B cell (primary cell): ENCODE results near the gene PCBP1. TPM values are rescaled to one million over a fixed set of nuclear protein-coding genes. Genes with fewer than 3 reads are reported as not detected.
"Not testable (repeated sequence)": the region's sequence is repeated elsewhere in the genome, so short reads cannot be mapped to it uniquely, and the experiment has no call there.

Experiments used
- ATAC-seq: fragments of 200-7000 bp; cut with Tn5 transposase; one replicate; pipeline ENCODE4 v1.10.0; 2021; ENCODE audit warnings: low read depth, mild to moderate bottlenecking, moderate number of reproducible peaks, moderate library complexity
- CTCF ChIA-PET: fragments of 350-600 bp; sonication (Branson Sonifier 250); formaldehyde crosslinking; loops from one replicate; lab custom pipeline; 2021; ENCODE audit warnings: antibody characterized with exemption, inconsistent platforms; lab: Charles Lee
- POLR2A ChIA-PET: fragments of 350-600 bp; sonication (Branson Sonifier 250); formaldehyde crosslinking; loops from one replicate; lab custom pipeline; 2021; ENCODE audit warnings: antibody characterized with exemption; lab: Charles Lee
- DNase-seq: peaks from one replicate; pipeline ENCODE4 v3.0.0; 2013
- H2AFZ ChIP-seq: 2 replicates; pipeline ENCODE4 v1.6.1; 2012; ENCODE audit warnings: mild to moderate bottlenecking, low read depth, low read length; ENCODE audit not compliant: insufficient read depth, poor library complexity, severe bottlenecking
- H3K27ac ChIP-seq, 2 donors: 1 replicate in 1 of 2; 2 replicates in 1 of 2; pipeline ENCODE4 v1.5.1; 2012 to 2013; ENCODE audit warnings: low read length in 2 of 2, mild to moderate bottlenecking in 2 of 2, moderate library complexity in 1 of 2
- H3K27me3 ChIP-seq, 4 experiments: fragments of 200-600 bp in 1 of 4; sonication (generic) in 1 of 4; replicated peaks in 1 of 4; 1 replicate in 2 of 4; 2 replicates in 2 of 4; pipeline versions ENCODE4 v1.6.1 to v1.7.0; 2013 to 2016; ENCODE audit warnings: low read length in 3 of 4, mild to moderate bottlenecking in 2 of 4, mixed read lengths in 1 of 4, moderate library complexity in 1 of 4; ENCODE audit not compliant: insufficient read depth in 4 of 4, control insufficient read depth in 3 of 4; ENCODE audit errors: control extremely low read depth in 1 of 4
- H3K36me3 ChIP-seq, 2 experiments: replicated peaks in 1 of 2; 1 replicate in 1 of 2; 2 replicates in 1 of 2; pipeline versions ENCODE4 v1.6.1 to v1.7.1; 2013; ENCODE audit warnings: low read length in 1 of 2; ENCODE audit not compliant: insufficient read depth in 2 of 2, control insufficient read depth in 1 of 2; ENCODE audit errors: control extremely low read depth in 1 of 2, extremely low read depth in 1 of 2
- H3K4me1 ChIP-seq, 2 donors: fragments of 200-600 bp in 1 of 2; sonication (generic) in 1 of 2; 1 replicate in 1 of 2; 2 replicates in 1 of 2; pipeline versions ENCODE4 v1.5.1 to v1.6.1; 2013 to 2017; ENCODE audit warnings: low read length in 2 of 2; ENCODE audit not compliant: control insufficient read depth in 2 of 2, insufficient read depth in 2 of 2
- H3K4me2 ChIP-seq: replicated peaks from 2 replicates; pipeline ENCODE3; 2012; ENCODE audit warnings: mild to moderate bottlenecking, low read depth, low read length; ENCODE audit not compliant: poor library complexity, severe bottlenecking
- H3K4me3 ChIP-seq, 5 experiments: fragments of 200-600 bp in 1 of 5; sonication (generic) in 1 of 5; 1 replicate in 3 of 5; 2 replicates in 2 of 5; pipeline versions ENCODE4 v1.5.1 to v1.7.0; 2011 to 2016; ENCODE audit warnings: low read length in 4 of 5, mild to moderate bottlenecking in 4 of 5, low read depth in 2 of 5, control low read depth in 1 of 5, moderate library complexity in 1 of 5; ENCODE audit not compliant: insufficient read depth in 1 of 5; ENCODE audit errors: control extremely low read depth in 1 of 5, extremely low read depth in 1 of 5
- H3K79me2 ChIP-seq: fragments of 200-600 bp; sonication (generic); one replicate; pipeline ENCODE4 v1.6.0; 2016; ENCODE audit warnings: low read length; ENCODE audit not compliant: control insufficient read depth, insufficient read depth
- H3K9ac ChIP-seq: fragments of 200-600 bp; sonication (generic); 2 replicates; pipeline ENCODE4 v1.6.1; 2017; ENCODE audit warnings: mild to moderate bottlenecking, low read length, moderate library complexity
- H3K9me3 ChIP-seq, 3 donors: one replicate each; pipeline versions ENCODE4 v1.6.1 to v1.7.1; 2013; ENCODE audit warnings: low read length in 2 of 3; ENCODE audit not compliant: control insufficient read depth in 2 of 3, insufficient read depth in 1 of 3; ENCODE audit errors: control extremely low read depth in 1 of 3
- H4K20me1 ChIP-seq: 2 replicates; pipeline ENCODE4 v1.6.0; 2012; ENCODE audit warnings: mild to moderate bottlenecking, low read length; ENCODE audit not compliant: insufficient read depth, control insufficient read depth, poor library complexity, severe bottlenecking
- H3K27ac Mint-ChIP-seq: one replicate; pipeline ENCODE4 v1.8.0; 2021; ENCODE audit warnings: mixed read lengths
- H3K27me3 Mint-ChIP-seq: one replicate; pipeline ENCODE4 v1.8.0; 2021; ENCODE audit warnings: mixed read lengths
- H3K4me1 Mint-ChIP-seq: one replicate; pipeline ENCODE4 v1.8.0; 2021; ENCODE audit warnings: mixed read lengths
- H3K4me3 Mint-ChIP-seq: one replicate; pipeline ENCODE4 v1.8.0; 2021; ENCODE audit warnings: mixed read lengths
- H3K9me3 Mint-ChIP-seq: one replicate; pipeline ENCODE4 v1.8.0; 2022; ENCODE audit warnings: mixed read lengths; ENCODE audit not compliant: insufficient read depth
- EZH2 ChIP-seq: IDR thresholded peaks from 2 replicates; pipeline ENCODE4 v1.6.1; 2012; ENCODE audit warnings: borderline replicate concordance, low read depth, mild to moderate bottlenecking, moderate library complexity, low read length; ENCODE audit not compliant: insufficient read depth, poor library complexity, severe bottlenecking
- WGBS: methylation state at CpG from one replicate; pipeline ENCODE4 v1.1.5; 2013; ENCODE audit warnings: missing lambda C conversion rate; ENCODE audit not compliant: insufficient coverage; 5-methylcytosine and 5-hydroxymethylcytosine counted together
- intact Hi-C: fragments of 100-400 bp; cut with micrococcal nuclease; formaldehyde crosslinking; loops from one replicate; pipeline ENCODE4 v1.10.0; 2022
- polyA plus RNA-seq: library from polyadenylated mRNA; depleted of rRNA; stranded (reverse); fragments of >200 nt; gene quantifications from 2 replicates; pipeline ENCODE4 v1.2.3, GENCODE V29; 2012
- total RNA-seq, 2 donors: library from RNA; stranded (reverse); fragments of 120-200 nt in 1 of 2; gene quantifications; 1 replicate in 1 of 2; 2 replicates in 1 of 2; pipeline versions ENCODE4 v1.2.3 to v1.2.4, GENCODE V29; 2013 to 2022
- TF ChIP-seq, protein P1 (sequence below): fragments of 200-600 bp; IDR thresholded peaks from one replicate; pipeline ENCODE4 v1.8.0; 2022; ENCODE audit warnings: antibody characterized with exemption, mild to moderate bottlenecking

The PCBP1 gene
- total and polyA plus RNA-seq, 2 donors (not counting 1 experiment from before 2014, with no cell fraction given) = 172 to 327 TPM

DNA sequence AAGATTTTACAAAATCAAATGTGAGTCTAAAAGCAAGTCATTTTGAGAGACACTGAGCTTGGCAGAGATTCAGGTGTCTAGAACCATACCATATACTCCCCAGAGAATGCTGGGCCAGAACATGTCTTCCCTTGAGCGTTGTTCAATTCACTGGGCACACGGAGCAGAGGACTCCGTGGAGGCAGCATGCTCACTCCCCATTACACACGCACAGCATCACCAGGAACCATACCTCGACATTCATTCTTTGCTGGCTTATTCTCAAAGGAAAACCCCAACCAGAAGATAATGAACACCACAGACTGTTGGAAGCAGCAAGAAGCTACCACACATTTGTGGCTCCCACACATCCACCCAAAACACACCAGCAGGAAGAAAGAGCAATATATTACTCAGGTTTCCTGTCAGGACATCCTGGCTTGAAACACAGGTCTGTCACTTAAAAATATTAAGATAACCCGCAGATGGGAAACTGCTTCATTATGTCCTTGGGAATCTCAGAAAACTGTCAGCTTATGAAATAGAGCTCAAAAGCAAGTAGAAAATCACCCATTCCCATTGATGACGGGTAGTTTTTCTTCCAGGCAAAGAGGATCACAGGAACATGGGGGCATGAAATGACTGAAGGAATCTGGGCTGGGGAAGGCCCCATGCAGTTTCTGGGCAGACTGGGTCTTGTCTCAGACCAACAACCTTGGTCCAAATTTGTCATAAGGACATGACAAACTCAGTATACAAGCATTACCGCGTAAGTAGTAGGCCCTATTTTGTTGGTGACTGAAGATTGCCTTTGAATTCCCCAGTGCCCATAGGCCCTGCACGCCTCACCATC, 46.4 kb downstream of the PCBP1 start:
- peak overlapping the region; percentile 59 for H3K9ac ChIP-seq
- H2AFZ ChIP-seq = peak overlapping the region; percentile 84
- no peaks in the 10 kb centered on the region for H4K20me1 ChIP-seq
- CTCF ChIA-PET = interaction anchor here (0.7 to 4.4 kb wide), 11 partner anchors 8 to 221 kb away, joined by 3 to 41 read pairs (median 12); partner anchors contain the start of genes MXD1 and PCBP1
- POLR2A ChIA-PET = interaction anchor here (1.0 to 5.8 kb wide), 7 partner anchors 9 to 47 kb away, joined by 4 to 107 read pairs (median 43); partner anchors contain the start of gene PCBP1
- Mint-ChIP-seq H3K9me3 (no peaks in the 10 kb centered on the region), H3K27ac (peak overlapping the region; percentile 96), H3K27me3 (no peaks in the 10 kb centered on the region), H3K4me1 (peaks cover 59% of the 10 kb centered on the region), H3K4me3 (peak overlapping the region; percentile 87)
- TF ChIP-seq, protein P1, sequence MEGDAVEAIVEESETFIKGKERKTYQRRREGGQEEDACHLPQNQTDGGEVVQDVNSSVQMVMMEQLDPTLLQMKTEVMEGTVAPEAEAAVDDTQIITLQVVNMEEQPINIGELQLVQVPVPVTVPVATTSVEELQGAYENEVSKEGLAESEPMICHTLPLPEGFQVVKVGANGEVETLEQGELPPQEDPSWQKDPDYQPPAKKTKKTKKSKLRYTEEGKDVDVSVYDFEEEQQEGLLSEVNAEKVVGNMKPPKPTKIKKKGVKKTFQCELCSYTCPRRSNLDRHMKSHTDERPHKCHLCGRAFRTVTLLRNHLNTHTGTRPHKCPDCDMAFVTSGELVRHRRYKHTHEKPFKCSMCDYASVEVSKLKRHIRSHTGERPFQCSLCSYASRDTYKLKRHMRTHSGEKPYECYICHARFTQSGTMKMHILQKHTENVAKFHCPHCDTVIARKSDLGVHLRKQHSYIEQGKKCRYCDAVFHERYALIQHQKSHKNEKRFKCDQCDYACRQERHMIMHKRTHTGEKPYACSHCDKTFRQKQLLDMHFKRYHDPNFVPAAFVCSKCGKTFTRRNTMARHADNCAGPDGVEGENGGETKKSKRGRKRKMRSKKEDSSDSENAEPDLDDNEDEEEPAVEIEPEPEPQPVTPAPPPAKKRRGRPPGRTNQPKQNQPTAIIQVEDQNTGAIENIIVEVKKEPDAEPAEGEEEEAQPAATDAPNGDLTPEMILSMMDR = no peak
- TF ChIP-seq EZH2 = no peak
- H3K4me1 ChIP-seq = peaks cover 46 to 58% of the 10 kb centered on the region in 2 donors
- H3K4me2 ChIP-seq = peak overlapping the region; percentile 71
- peak overlapping the region in 1 of 5 experiments; percentile 53 for H3K4me3 ChIP-seq
- DNase-seq (peak; percentile 59), ATAC-seq (peak; percentile 26)
- no peaks in the 10 kb centered on the region for H3K36me3 ChIP-seq
- H3K79me2 ChIP-seq = peaks cover 35% of the 10 kb centered on the region
- intact Hi-C loops = loop anchor here (1.0 to 2.0 kb wide), 2 partner anchors 8 to 47 kb away; partner anchors contain the start of gene PCBP1
- H3K27ac ChIP-seq = peak overlapping the region; percentile 80 to 87
- no peaks in the 10 kb centered on the region for H3K9me3 ChIP-seq
- no peaks in the 10 kb centered on the region for H3K27me3 ChIP-seq
- WGBS = 0% methylated on average over 6 of the region's 10 CpGs

DNA sequence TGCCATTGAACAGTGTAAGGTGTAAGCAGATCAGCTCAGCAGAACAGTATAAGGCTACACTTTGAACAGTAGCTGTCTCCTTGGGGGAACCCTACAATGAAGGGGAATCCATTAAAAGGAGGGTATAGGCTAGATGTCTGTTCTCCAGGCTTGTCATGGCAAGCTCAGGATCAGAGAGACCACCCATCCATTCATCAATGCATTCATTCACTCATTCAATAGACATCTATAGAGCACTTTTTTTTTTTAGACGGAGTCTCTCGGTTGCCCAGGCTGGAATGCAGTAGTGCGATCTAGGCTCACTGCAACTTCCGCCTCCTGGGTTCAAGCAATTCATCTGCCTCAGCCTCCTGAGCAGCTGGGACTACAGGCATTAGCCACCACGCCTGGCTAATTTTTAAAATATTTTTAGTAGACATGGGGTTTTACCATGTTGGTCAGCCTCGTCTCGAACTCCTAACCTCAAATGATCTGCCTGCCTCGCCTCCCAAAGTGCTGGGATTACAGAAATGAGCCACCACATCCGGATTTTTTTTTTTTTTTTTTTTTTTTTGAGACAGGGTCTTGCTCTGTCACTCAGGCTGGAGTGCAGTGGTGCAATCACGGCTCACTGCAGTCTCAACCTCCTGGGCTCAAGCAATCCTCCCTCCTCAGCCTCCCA, 47.2 kb downstream of the PCBP1 start:
- H3K9ac ChIP-seq, H3K9me3 Mint-ChIP-seq, H4K20me1 ChIP-seq, H3K27me3 ChIP-seq, ATAC-seq, H3K4me3 ChIP-seq, intact Hi-C loops, H3K27me3 Mint-ChIP-seq, DNase-seq, H3K36me3 ChIP-seq, H3K9me3 ChIP-seq: not testable (repeated sequence)
- POLR2A ChIA-PET = interaction anchor here (0.7 to 5.8 kb wide), 8 partner anchors 8 to 219 kb away, joined by 4 to 107 read pairs (median 36); partner anchors contain the start of gene PCBP1
- H3K4me1 Mint-ChIP-seq = peaks cover 61% of the 10 kb centered on the region
- H3K4me2 ChIP-seq = peak overlapping the region; percentile 71
- peak overlapping the region; percentile 87 for H3K4me3 Mint-ChIP-seq
- H3K4me1 ChIP-seq = peaks cover 46 to 58% of the 10 kb centered on the region in 2 donors
- peak overlapping the region; percentile 84 for H2AFZ ChIP-seq
- peak overlapping the region; percentile 96 for H3K27ac Mint-ChIP-seq
- CTCF ChIA-PET = interaction anchor here (0.8 to 4.4 kb wide), 10 partner anchors 8 to 221 kb away, joined by 3 to 41 read pairs (median 12); partner anchors contain the start of genes MXD1 and PCBP1
- 33% methylated on average over 3 of the region's 10 CpGs for WGBS
- H3K79me2 ChIP-seq = peaks cover 34% of the 10 kb centered on the region
- H3K27ac ChIP-seq = peak overlapping the region; percentile 80 to 87
